Esophagus muscularis mucosa (tissue), 4 donors: ENCODE measurements around the gene SPON1. TPM values are rescaled to one million over a fixed set of nuclear protein-coding genes. Genes with fewer than 3 reads are reported as not detected.

ENCODE experiments used
- DNase-seq: peaks from one replicate; pipeline ENCODE4 v3.0.0-alpha.2; 2017; ENCODE audit errors: extremely low spot score
- H3K27ac ChIP-seq, 4 donors: fragments of 200-600 bp; sonication (generic); replicated peaks in 1 of 4; 1 replicate in 3 of 4; 2 replicates in 1 of 4; pipeline ENCODE4 v1.5.1; 2016 to 2019; ENCODE audit warnings: mild to moderate bottlenecking in 1 of 4
- H3K27me3 ChIP-seq, 4 donors: fragments of 200-600 bp; sonication (generic); one replicate each; pipeline versions ENCODE4 v1.5.1 to v1.6.0; 2016 to 2019
- H3K36me3 ChIP-seq, 4 donors: fragments of 200-600 bp; sonication (generic); one replicate each; pipeline ENCODE4 v1.5.1; 2016 to 2019
- H3K4me1 ChIP-seq, 4 donors: fragments of 200-600 bp; sonication (generic); one replicate each; pipeline ENCODE4 v1.5.1; 2016 to 2019
- H3K4me3 ChIP-seq, 4 donors: fragments of 200-600 bp; sonication (generic); 1 replicate in 2 of 4; 2 replicates in 2 of 4; pipeline ENCODE4 v1.5.1; 2016 to 2019; ENCODE audit warnings: mild to moderate bottlenecking in 4 of 4, moderate library complexity in 1 of 4
- H3K9me3 ChIP-seq, 4 donors: fragments of 200-600 bp; sonication (generic); 1 replicate in 3 of 4; 2 replicates in 1 of 4; pipeline ENCODE4 v1.5.1; 2016 to 2019
- EP300 ChIP-seq: sonication (generic); formaldehyde crosslinking; IDR thresholded peaks from one replicate; pipeline ENCODE4 v1.6.1; 2017; ENCODE audit warnings: antibody characterized with exemption
- POLR2A ChIP-seq: fragments of 450-650 bp; IDR thresholded peaks from one replicate; pipeline ENCODE4 v1.6.1; 2017; ENCODE audit warnings: antibody characterized with exemption, moderate library complexity, mild to moderate bottlenecking, low read depth
- POLR2AphosphoS5 ChIP-seq, 2 donors: sonication (generic); formaldehyde crosslinking; IDR thresholded peaks; one replicate each; pipeline ENCODE4 v1.6.1; 2017; ENCODE audit warnings: antibody characterized with exemption in 2 of 2
- WGBS: methylation state at CpG from one replicate; pipeline ENCODE4 v1.1.5; 2018; 5-methylcytosine and 5-hydroxymethylcytosine counted together
- intact Hi-C: fragments of 100-400 bp; cut with DNase I; formaldehyde crosslinking; loops from one replicate; pipeline ENCODE4 v1.15.1; 2023
- total RNA-seq, 4 donors: library from RNA; depleted of rRNA; stranded (reverse); fragments of >200 nt; gene quantifications; one replicate each; pipeline versions ENCODE4 v1.1.0 to v1.2.1, GENCODE V29; 2016
- TF ChIP-seq, protein P1 (sequence below), 3 experiments: fragments of 200-600 bp in 2 of 3; fragments of 450-650 bp in 1 of 3; sonication (generic) in 2 of 3; IDR thresholded peaks; one replicate each; pipeline ENCODE4 v1.5.1; 2017 to 2019; ENCODE audit warnings: antibody characterized with exemption in 3 of 3, mild to moderate bottlenecking in 2 of 3, moderate library complexity in 1 of 3

Gene SPON1
- total RNA-seq, 4 donors from 2014 or later = 12.5 to 25.2 (median 19.2) TPM

- Histone ChIP-seq H3K36me3 (no peaks in the 10 kb centered on the region), H3K27me3 (no peaks in the 10 kb centered on the region), H3K9me3 (no peaks in the 10 kb centered on the region), H3K4me3 (no peak overlapping the region), H3K27ac (no peak overlapping the region), H3K4me1 (peaks cover 22 to 44% (median 33%) of the 10 kb centered on the region in 4 donors)
- TF ChIP-seq, protein P1, sequence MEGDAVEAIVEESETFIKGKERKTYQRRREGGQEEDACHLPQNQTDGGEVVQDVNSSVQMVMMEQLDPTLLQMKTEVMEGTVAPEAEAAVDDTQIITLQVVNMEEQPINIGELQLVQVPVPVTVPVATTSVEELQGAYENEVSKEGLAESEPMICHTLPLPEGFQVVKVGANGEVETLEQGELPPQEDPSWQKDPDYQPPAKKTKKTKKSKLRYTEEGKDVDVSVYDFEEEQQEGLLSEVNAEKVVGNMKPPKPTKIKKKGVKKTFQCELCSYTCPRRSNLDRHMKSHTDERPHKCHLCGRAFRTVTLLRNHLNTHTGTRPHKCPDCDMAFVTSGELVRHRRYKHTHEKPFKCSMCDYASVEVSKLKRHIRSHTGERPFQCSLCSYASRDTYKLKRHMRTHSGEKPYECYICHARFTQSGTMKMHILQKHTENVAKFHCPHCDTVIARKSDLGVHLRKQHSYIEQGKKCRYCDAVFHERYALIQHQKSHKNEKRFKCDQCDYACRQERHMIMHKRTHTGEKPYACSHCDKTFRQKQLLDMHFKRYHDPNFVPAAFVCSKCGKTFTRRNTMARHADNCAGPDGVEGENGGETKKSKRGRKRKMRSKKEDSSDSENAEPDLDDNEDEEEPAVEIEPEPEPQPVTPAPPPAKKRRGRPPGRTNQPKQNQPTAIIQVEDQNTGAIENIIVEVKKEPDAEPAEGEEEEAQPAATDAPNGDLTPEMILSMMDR (IDR thresholded peaks at IDR 0.05) = no peak
- TF ChIP-seq POLR2AphosphoS5 (IDR thresholded peaks at IDR 0.05) (no peak), POLR2A (no peak), EP300 (no peak)
- DNase-seq = no peak
- 100% methylated on average over 1 of the region's 1 CpG for WGBS
- intact Hi-C loops = loop anchor here (5.0 kb wide), 1 partner anchor 51 kb away; the partner anchor contains the start of gene RRAS2
Observed at GRCh38 chr11:14306481-14306880, 344.0 kb downstream of the SPON1 start.

DNA sequence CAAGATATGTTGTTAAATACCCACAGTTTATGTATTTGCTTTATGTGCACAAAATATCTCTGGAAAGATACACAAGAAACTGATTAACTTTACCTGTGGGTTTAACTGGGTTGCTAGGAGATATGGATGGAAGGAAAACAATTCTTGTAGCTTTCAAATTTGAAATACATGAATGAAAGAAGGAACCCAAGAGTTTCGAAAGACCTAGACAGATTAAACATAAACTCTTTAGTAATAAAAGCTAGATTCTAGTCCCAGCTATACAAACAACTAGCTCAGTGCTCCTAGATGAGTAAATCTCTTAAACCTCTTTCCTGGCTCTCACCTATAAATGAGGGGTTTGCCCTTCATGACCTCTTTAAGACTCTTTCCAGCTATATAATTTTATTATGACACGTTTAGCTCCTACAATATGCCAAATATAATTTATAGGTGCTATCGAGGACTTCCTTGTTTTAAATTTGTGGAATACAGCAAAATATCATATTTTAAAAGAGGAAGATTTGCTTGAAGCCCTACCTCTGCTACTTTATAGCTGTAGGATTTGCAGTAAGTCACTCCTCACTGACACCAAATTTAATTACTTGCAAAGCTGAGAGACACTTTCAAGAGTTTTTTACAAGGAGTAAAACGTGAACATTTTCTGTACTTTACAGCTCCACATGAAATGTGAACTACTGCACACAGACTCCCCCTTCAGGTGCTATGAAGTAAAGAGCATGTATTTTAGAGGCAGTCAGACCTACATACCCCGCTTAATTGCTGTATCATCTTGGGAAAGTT is 345.8 kb downstream of the SPON1 start:
- peaks cover 31 to 54% (median 46%) of the 10 kb centered on the region in 4 donors for H3K4me1 ChIP-seq
- intact Hi-C loops = loop anchor here (5.0 kb wide), 1 partner anchor 49 kb away; the partner anchor contains the start of gene RRAS2

GRCh38 chr11:14308897-14309387 is 346.4 kb downstream of the SPON1 start:
- no peak for DNase-seq
- intact Hi-C loops = loop anchor here (5.0 kb wide), 1 partner anchor 48 kb away; the partner anchor contains the start of gene RRAS2

More for the DNA sequence above, 345.8 kb downstream of the SPON1 start:
- 35% methylated on average over 5 of the region's 5 CpGs for WGBS
- no peaks in the 10 kb centered on the region for H3K9me3 ChIP-seq
- TF ChIP-seq POLR2AphosphoS5 (IDR thresholded peaks at IDR 0.05) (no peak), EP300 (no peak), POLR2A (no peak)
- TF ChIP-seq, protein P1 (IDR thresholded peaks at IDR 0.05) = peak; percentile 34 to 58 (median 36)
- no peak overlapping the region for H3K4me3 ChIP-seq
- no peak for DNase-seq
- no peaks in the 10 kb centered on the region for H3K27me3 ChIP-seq
- H3K27ac ChIP-seq = no peak overlapping the region
- no peaks in the 10 kb centered on the region for H3K36me3 ChIP-seq

DNA sequence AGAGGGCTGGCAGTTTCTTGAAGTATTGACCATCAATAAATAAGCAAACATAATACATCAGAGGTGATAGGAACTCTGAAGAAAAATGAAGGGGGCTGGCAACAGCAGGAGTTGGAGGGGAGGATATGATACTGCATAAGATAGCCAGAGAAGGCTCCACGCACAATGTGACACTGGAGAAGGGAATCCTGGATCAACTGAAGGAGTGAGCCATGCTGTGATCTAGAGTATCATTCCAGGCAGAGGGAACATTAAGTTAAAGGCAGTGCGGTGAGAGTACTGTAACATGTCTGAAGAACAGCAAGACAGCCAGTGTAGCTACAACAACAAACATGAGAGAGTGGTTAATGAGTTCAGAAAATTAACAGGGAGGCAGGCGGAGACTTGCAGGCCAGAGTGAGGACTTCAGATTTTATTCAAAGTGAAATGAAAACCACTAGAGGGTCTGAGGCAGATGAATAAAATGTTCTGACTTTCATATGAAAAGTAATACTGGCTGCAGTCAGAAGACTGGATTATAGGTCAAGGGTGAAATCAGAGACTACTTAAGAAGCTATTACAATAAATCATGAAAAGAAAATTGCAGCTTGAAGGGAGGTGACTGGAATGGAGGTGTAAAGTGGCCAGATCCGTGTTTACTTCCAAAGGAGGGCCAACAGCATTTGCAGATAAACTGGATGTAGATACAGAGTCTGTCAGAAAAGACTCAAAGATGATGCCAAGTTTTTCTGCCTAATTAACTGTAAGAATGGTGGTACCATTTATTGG is 347.1 kb downstream of the SPON1 start:
- no peaks in the 10 kb centered on the region for H3K27me3 ChIP-seq
- no peak overlapping the region for H3K27ac ChIP-seq
- TF ChIP-seq, protein P1 (IDR thresholded peaks at IDR 0.05) = no peak
- TF ChIP-seq EP300 (no peak), POLR2A (no peak), POLR2AphosphoS5 (IDR thresholded peaks at IDR 0.05) (no peak)
- H3K9me3 ChIP-seq = no peaks in the 10 kb centered on the region
- no peak overlapping the region for H3K4me3 ChIP-seq
- intact Hi-C loops = loop anchor here (5.0 kb wide), 1 partner anchor 48 kb away; the partner anchor contains the start of gene RRAS2
- no peak for DNase-seq
- H3K36me3 ChIP-seq = no peaks in the 10 kb centered on the region
- WGBS = 93% methylated on average over 4 of the region's 4 CpGs
- peaks cover 35 to 61% (median 53%) of the 10 kb centered on the region in 4 donors for H3K4me1 ChIP-seq

More at GRCh38 chr11:14308897-14309387, 346.4 kb downstream of the SPON1 start:
- Histone ChIP-seq H3K4me1 (peaks cover 35 to 61% (median 51%) of the 10 kb centered on the region in 4 donors), H3K36me3 (no peaks in the 10 kb centered on the region), H3K4me3 (no peak overlapping the region), H3K27me3 (no peaks in the 10 kb centered on the region), H3K27ac (no peak overlapping the region), H3K9me3 (no peaks in the 10 kb centered on the region)
- TF ChIP-seq POLR2AphosphoS5 (IDR thresholded peaks at IDR 0.05) (no peak), EP300 (no peak), POLR2A (no peak)
- TF ChIP-seq, protein P1 (IDR thresholded peaks at IDR 0.05) = no peak
- 90% methylated on average over 1 of the region's 1 CpG for WGBS
